Uterine smooth muscle cell (primary cell): ENCODE measurements around the gene UTF1. TPM values are rescaled to one million over a fixed set of nuclear protein-coding genes. Genes with fewer than 3 reads are reported as not detected.

Experiments
- total RNA-seq: library from RNA; depleted of rRNA; stranded (reverse); fragments of >200 nt; gene quantifications from 2 replicates; pipeline ENCODE4 v1.2.3, GENCODE V29; 2014

Gene UTF1, protein sequence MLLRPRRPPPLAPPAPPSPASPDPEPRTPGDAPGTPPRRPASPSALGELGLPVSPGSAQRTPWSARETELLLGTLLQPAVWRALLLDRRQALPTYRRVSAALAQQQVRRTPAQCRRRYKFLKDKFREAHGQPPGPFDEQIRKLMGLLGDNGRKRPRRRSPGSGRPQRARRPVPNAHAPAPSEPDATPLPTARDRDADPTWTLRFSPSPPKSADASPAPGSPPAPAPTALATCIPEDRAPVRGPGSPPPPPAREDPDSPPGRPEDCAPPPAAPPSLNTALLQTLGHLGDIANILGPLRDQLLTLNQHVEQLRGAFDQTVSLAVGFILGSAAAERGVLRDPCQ
- 0.12 TPM in 1 of 2 replicates, not detected in the other for total RNA-seq

DNA sequence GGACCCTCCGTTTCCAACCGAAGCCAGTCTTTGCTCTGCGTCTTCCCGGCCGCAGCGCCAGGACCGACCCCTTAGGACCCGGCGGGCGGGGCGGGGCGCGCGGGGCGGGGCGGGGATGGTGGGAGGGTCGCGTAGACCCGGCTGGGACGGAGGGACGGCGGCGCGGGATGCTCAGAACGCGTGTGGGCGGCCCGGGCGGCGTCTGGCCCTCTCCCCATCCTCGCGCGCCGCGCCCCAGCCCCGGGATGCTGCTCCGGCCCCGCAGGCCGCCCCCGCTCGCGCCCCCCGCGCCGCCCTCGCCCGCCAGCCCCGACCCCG, at the start of gene UTF1:
UTF1 (plus strand) TSS at position 174 of the 318 bp plus-strand sequence; CDS start at position 246, 72 bp downstream.

DNA sequence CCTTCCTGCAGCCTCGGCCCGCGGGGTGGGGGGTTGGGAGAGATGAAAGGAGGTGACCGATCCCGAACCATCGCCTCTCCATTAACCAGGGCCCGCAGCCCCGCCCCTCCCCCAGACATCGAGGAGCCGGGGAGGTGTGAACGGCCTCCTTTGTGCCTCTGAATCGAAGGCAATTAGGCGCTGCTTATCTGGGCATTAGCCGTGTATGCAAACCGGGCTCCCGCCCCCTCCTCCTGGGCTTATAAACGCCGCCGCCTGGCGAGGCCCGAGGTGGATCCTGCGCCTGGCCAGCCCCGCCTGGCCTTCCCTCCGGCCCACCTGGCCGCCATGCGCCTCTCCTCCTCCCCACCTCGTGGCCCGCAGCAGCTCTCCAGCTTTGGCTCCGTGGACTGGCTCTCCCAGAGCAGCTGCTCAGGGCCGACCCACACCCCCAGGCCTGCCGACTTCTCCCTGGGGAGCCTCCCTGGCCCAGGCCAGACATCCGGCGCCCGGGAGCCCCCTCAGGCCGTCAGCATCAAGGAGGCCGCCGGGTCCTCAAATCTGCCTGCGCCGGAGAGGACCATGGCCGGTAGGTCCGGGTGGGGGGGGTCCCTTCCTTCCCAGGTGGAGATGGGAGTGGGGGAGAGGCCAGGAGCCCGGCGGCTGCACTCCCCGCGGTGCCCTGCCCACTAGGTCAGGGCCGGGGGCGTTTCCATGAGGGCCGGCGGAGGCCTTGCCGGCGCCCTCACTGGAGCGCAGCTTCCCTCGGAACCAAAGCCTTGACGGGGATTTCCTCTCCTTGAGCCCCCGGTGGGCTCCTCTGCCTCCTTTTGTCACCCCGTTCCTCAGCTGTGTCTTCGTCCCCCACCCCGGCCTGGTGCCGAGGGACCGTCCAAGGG, 7.8 kb downstream of the UTF1 start, which contains the start of gene VENTX:
VENTX (plus strand) TSS at position 268 of the 878 bp plus-strand sequence; CDS start at position 328, 60 bp downstream.

DNA sequence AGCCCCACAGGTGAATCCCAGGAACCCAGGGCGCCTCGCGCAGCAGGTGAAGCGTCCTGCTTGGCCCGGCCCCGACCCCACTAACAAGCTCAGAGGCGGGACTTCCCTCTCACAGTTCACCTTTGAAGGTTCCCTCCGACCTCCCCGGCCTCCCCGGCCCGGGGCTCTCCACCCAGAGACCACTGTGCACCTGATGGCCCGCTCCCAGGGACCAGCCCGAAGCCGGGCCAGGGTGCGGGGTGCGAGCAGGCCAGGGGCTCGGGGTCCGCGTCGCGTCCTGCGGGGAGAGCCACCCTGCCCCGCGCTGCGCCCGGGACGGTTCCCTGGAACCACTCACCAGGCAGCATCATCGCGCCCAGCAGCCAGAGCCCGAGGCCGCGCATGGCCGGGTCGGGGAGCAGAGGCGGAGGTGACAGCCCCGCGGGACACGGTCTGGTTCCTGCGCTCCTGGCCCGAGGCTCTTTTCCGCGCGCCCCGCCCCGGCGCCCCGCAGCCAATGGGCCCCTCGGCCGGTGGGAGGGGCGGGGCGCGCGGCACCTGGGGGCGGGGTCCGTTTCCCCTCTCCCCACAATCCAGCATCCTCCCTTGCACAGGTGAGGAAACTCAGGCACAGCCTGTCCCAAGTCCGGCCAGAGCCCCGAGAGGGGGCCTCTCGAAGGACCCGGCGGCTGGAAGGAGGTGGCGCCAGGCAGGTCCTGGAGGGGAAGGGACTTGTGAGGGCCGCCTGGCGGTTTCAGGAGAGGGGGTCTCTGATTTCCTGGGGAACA, 46.6 kb downstream of the UTF1 start, which contains the start of gene ADAM8:
ADAM8 (minus strand) TSS at position 434 of the 767 bp plus-strand sequence; CDS start at position 383, 51 bp downstream.

Other genes with a start within 250 kb of the UTF1 start
- not detected in 2 replicates for gene ADGRA1, start 142.3 kb upstream of the UTF1 start, total RNA-seq
- gene KNDC1, start 70.0 kb upstream of the UTF1 start, total RNA-seq, result 1.3 and 3.2 TPM in 2 replicates
- gene VENTX, start 7.6 kb downstream of the UTF1 start, total RNA-seq, result not detected in 2 replicates
- gene ADAM8, start 46.7 kb downstream of the UTF1 start, total RNA-seq, result 8.1 and 11.0 TPM in 2 replicates
- gene TUBGCP2, start 78.7 kb downstream of the UTF1 start, total RNA-seq, result 71.4 and 103 TPM in 2 replicates
- 27.7 and 41.9 TPM in 2 replicates for gene ZNF511, start 78.7 kb downstream of the UTF1 start, total RNA-seq
- gene CALY, start 106.7 kb downstream of the UTF1 start, total RNA-seq, result 0.25 TPM in 1 of 2 replicates, not detected in the other
- gene PRAP1, start 117.2 kb downstream of the UTF1 start, total RNA-seq, result not detected in 2 replicates
- gene FUOM, start 127.8 kb downstream of the UTF1 start, total RNA-seq, result 9.5 and 10.1 TPM in 2 replicates
- 52.3 and 55.4 TPM in 2 replicates for gene ECHS1, start 143.1 kb downstream of the UTF1 start, total RNA-seq
- 4.0 and 9.2 TPM in 2 replicates for gene PAOX, start 149.0 kb downstream of the UTF1 start, total RNA-seq
- gene MTG1, start 163.9 kb downstream of the UTF1 start, total RNA-seq, result 37.6 and 38.5 TPM in 2 replicates
- gene SPRN, start 194.4 kb downstream of the UTF1 start, total RNA-seq, result 0.22 and 0.50 TPM in 2 replicates
- gene SCART1, start 223.7 kb downstream of the UTF1 start, total RNA-seq, result 2.6 and 4.2 TPM in 2 replicates